HepG2 (cell line): ENCODE data around the gene CNPY4. TPM values are rescaled to one million over a fixed set of nuclear protein-coding genes. Genes with fewer than 3 reads are reported as not detected.

ENCODE experiments used
- ELF1 ChIP-seq: sonication (generic); formaldehyde crosslinking; IDR thresholded peaks from 2 replicates; pipeline ENCODE4 v1.4.0; 2020; ENCODE audit warnings: missing genetic modification reagents
- HOXA3 ChIP-seq: sonication (generic); formaldehyde crosslinking; IDR thresholded peaks from 2 replicates; pipeline ENCODE4 v1.5.0; 2020; ENCODE audit warnings: missing genetic modification reagents
- MED1 ChIP-seq: sonication (generic); formaldehyde crosslinking; IDR thresholded peaks from 2 replicates; pipeline ENCODE4 v1.4.0; 2020; ENCODE audit warnings: missing genetic modification reagents
- MEF2D ChIP-seq: sonication (generic); formaldehyde crosslinking; IDR thresholded peaks from 2 replicates; pipeline ENCODE4 v1.5.1; 2020; ENCODE audit warnings: mild to moderate bottlenecking, missing genetic modification reagents
- PAF1 ChIP-seq: IDR thresholded peaks from 2 replicates; pipeline ENCODE4 v1.6.1; 2016; ENCODE audit warnings: missing genetic modification reagents, missing compliant biosample characterization
- PAWR ChIP-seq: sonication (generic); formaldehyde crosslinking; IDR thresholded peaks from 2 replicates; pipeline ENCODE4 v1.4.0; 2020; ENCODE audit warnings: missing genetic modification reagents, mild to moderate bottlenecking, borderline replicate concordance
- PRPF4 ChIP-seq: fragments of 200-400 bp; formaldehyde crosslinking; IDR thresholded peaks from 2 replicates; pipeline ENCODE4 v1.6.1; 2016; ENCODE audit warnings: low read length, low read depth; ENCODE audit not compliant: poor library complexity, severe bottlenecking
- RAD21 ChIP-seq: fragments of 450-650 bp; formaldehyde crosslinking; IDR thresholded peaks from 2 replicates; pipeline ENCODE4 v1.5.0; 2020; ENCODE audit warnings: mild to moderate bottlenecking
- SMARCE1 ChIP-seq: fragments of 450-650 bp; IDR thresholded peaks from 2 replicates; pipeline ENCODE4 v1.6.1; 2017; ENCODE audit warnings: borderline replicate concordance
- SP4 ChIP-seq: sonication (generic); formaldehyde crosslinking; IDR thresholded peaks from 2 replicates; pipeline ENCODE4 v1.8.1; 2023; ENCODE audit warnings: mild to moderate bottlenecking, missing genetic modification reagents
- TAF1 ChIP-seq: sonication (generic); formaldehyde crosslinking; IDR thresholded peaks from 2 replicates; pipeline ENCODE4 v1.4.0; 2020; ENCODE audit warnings: missing genetic modification reagents
- ZBTB38 ChIP-seq: sonication (generic); formaldehyde crosslinking; IDR thresholded peaks from 2 replicates; pipeline ENCODE4 v1.5.1; 2020; ENCODE audit warnings: mild to moderate bottlenecking, missing genetic modification reagents
- ZIK1 ChIP-seq: sonication (generic); formaldehyde crosslinking; IDR thresholded peaks from 2 replicates; pipeline ENCODE4 v1.5.0; 2020; ENCODE audit warnings: mild to moderate bottlenecking, low read depth, missing genetic modification reagents, borderline replicate concordance
- ZKSCAN5 ChIP-seq: sonication (generic); formaldehyde crosslinking; IDR thresholded peaks from 2 replicates; pipeline ENCODE4 v1.5.1; 2020; ENCODE audit warnings: mild to moderate bottlenecking, missing genetic modification reagents
- ZKSCAN8 ChIP-seq: IDR thresholded peaks from 2 replicates; pipeline ENCODE4 v1.6.1; 2016; ENCODE audit warnings: borderline replicate concordance, missing genetic modification reagents, missing compliant biosample characterization
- ZNF235 ChIP-seq: sonication (generic); formaldehyde crosslinking; IDR thresholded peaks from 2 replicates; pipeline ENCODE4 v1.8.1; 2023; ENCODE audit warnings: mild to moderate bottlenecking, missing genetic modification reagents, borderline replicate concordance
- ZNF331 ChIP-seq: sonication (generic); formaldehyde crosslinking; IDR thresholded peaks from 2 replicates; pipeline ENCODE4 v1.4.0; 2020; ENCODE audit warnings: missing genetic modification reagents
- ZNF335 ChIP-seq: sonication (generic); formaldehyde crosslinking; IDR thresholded peaks from 2 replicates; pipeline ENCODE4 v1.4.0; 2020; ENCODE audit warnings: missing genetic modification reagents
- ZNF431 ChIP-seq: sonication (generic); formaldehyde crosslinking; IDR thresholded peaks from 2 replicates; pipeline ENCODE4 v1.9.0; 2022; ENCODE audit warnings: missing genetic modification reagents, low read depth, mild to moderate bottlenecking, borderline replicate concordance
- ZNF670 ChIP-seq: sonication (generic); formaldehyde crosslinking; IDR thresholded peaks from 2 replicates; pipeline ENCODE4 v1.8.0; 2022; ENCODE audit warnings: mild to moderate bottlenecking, missing genetic modification reagents, borderline replicate concordance
- ZNF740 ChIP-seq: sonication (generic); formaldehyde crosslinking; IDR thresholded peaks from 2 replicates; pipeline ENCODE4 v1.4.0; 2020; ENCODE audit warnings: missing genetic modification reagents
- ZNF776 ChIP-seq: sonication (generic); formaldehyde crosslinking; IDR thresholded peaks from 2 replicates; pipeline ENCODE4 v1.4.0; 2020; ENCODE audit warnings: mild to moderate bottlenecking, missing genetic modification reagents
- ZNF816 ChIP-seq: sonication (generic); formaldehyde crosslinking; IDR thresholded peaks from 2 replicates; pipeline ENCODE4 v1.8.0; 2022; ENCODE audit warnings: missing genetic modification reagents, mild to moderate bottlenecking, borderline replicate concordance
- ZSCAN30 ChIP-seq: sonication (generic); formaldehyde crosslinking; IDR thresholded peaks from 2 replicates; pipeline ENCODE4 v1.5.0; 2020; ENCODE audit warnings: mild to moderate bottlenecking, missing genetic modification reagents
- polyA plus RNA-seq, 8 experiments: library from polyadenylated mRNA; depleted of rRNA in 3 of 8; stranded (reverse) in 7 of 8; unstranded in 1 of 8; fragments of >200 nt; fragmentation: Illumina TruSeq in 4 of 8; extraction: Trizol in 4 of 8; gene quantifications; 2 replicates each; pipeline versions ENCODE4 v1.2.1 to v1.2.3, GENCODE V29; 2011 to 2016; ENCODE audit warnings: low read depth in 4 of 8, missing spikeins in 1 of 8, mixed read lengths in 1 of 8; ENCODE audit not compliant: insufficient read depth in 1 of 8
- total RNA-seq, 5 experiments: library from RNA; depleted of rRNA; stranded (reverse); fragments of >200 nt; fragmentation: Illumina TruSeq; extraction: Trizol; gene quantifications; 2 replicates each; pipeline ENCODE4 v1.2.3, GENCODE V29; 2016; ENCODE audit warnings: low read depth in 1 of 5
- TF ChIP-seq, protein P1 (sequence below): sonication (generic); formaldehyde crosslinking; IDR thresholded peaks from 2 replicates; pipeline ENCODE4 v1.4.0; 2020; ENCODE audit warnings: mild to moderate bottlenecking, missing genetic modification reagents
- TF ChIP-seq, protein P2 (sequence below): fragments of 450-650 bp; IDR thresholded peaks from 2 replicates; pipeline ENCODE4 v1.6.1; 2016
- TF ChIP-seq, protein P3 (sequence below): sonication (generic); formaldehyde crosslinking; IDR thresholded peaks from 2 replicates; pipeline ENCODE4 v1.4.0; 2020; ENCODE audit warnings: missing genetic modification reagents, borderline replicate concordance

Gene CNPY4
- total and polyA plus RNA-seq, 2 of the 13 experiments (the other 11 are each of a cell fraction or from before 2014, with no cell fraction given), result 6.2 to 12.7 TPM

- TF ChIP-seq ZBTB38 (CRISPR knock-in tag), result peak; percentile 12; the same call in 1 of the 2 replicates
- TF ChIP-seq ELF1 (CRISPR knock-in tag), result no peak
- TF ChIP-seq MED1 (CRISPR knock-in tag), result no peak
- TF ChIP-seq ZKSCAN8 (CRISPR knock-in tag), result no peak
- TF ChIP-seq ZIK1 (CRISPR knock-in tag), result peak; percentile 33; the same call in 1 of the 2 replicates
- TF ChIP-seq ZNF670 (CRISPR knock-in tag), result peak; percentile 56; the same call in 1 of the 2 replicates
- TF ChIP-seq, protein P1, sequence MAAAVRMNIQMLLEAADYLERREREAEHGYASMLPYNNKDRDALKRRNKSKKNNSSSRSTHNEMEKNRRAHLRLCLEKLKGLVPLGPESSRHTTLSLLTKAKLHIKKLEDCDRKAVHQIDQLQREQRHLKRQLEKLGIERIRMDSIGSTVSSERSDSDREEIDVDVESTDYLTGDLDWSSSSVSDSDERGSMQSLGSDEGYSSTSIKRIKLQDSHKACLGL (CRISPR knock-in tag), result 0 out of 2 replicates have a peak, but pooled peaks have one; percentile 76
- TF ChIP-seq SMARCE1, result no peak
- TF ChIP-seq ZNF235 (CRISPR knock-in tag), result no peak
- TF ChIP-seq ZNF335 (CRISPR knock-in tag), result no peak
- no peak for TF ChIP-seq ZNF331 (CRISPR knock-in tag)
- no peak for TF ChIP-seq HOXA3 (CRISPR knock-in tag)
- no peak; the same call in 1 of the 2 replicates for TF ChIP-seq ZNF431 (CRISPR knock-in tag)
- peak; percentile 60 for TF ChIP-seq TAF1 (CRISPR knock-in tag)
- peak; percentile 53; the same call in 1 of the 2 replicates for TF ChIP-seq ZNF776 (CRISPR knock-in tag)
- TF ChIP-seq PAF1, result no peak
- peak; percentile 54; the same call in 1 of the 2 replicates for TF ChIP-seq ZNF816 (CRISPR knock-in tag)
- TF ChIP-seq SP4 (CRISPR knock-in tag), result peak; percentile 77
- TF ChIP-seq RAD21 (CRISPR knock-in tag), result no peak
- TF ChIP-seq, protein P2, sequence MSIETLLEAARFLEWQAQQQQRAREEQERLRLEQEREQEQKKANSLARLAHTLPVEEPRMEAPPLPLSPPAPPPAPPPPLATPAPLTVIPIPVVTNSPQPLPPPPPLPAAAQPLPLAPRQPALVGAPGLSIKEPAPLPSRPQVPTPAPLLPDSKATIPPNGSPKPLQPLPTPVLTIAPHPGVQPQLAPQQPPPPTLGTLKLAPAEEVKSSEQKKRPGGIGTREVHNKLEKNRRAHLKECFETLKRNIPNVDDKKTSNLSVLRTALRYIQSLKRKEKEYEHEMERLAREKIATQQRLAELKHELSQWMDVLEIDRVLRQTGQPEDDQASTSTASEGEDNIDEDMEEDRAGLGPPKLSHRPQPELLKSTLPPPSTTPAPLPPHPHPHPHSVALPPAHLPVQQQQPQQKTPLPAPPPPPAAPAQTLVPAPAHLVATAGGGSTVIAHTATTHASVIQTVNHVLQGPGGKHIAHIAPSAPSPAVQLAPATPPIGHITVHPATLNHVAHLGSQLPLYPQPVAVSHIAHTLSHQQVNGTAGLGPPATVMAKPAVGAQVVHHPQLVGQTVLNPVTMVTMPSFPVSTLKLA, result peak; percentile 59; the same call in 1 of the 2 replicates
- no peak for TF ChIP-seq MEF2D
- TF ChIP-seq ZNF740 (CRISPR knock-in tag), result no peak
- no peak for TF ChIP-seq PAWR
- no peak for TF ChIP-seq PRPF4
- TF ChIP-seq ZSCAN30 (CRISPR knock-in tag), result no peak
- TF ChIP-seq, protein P3, sequence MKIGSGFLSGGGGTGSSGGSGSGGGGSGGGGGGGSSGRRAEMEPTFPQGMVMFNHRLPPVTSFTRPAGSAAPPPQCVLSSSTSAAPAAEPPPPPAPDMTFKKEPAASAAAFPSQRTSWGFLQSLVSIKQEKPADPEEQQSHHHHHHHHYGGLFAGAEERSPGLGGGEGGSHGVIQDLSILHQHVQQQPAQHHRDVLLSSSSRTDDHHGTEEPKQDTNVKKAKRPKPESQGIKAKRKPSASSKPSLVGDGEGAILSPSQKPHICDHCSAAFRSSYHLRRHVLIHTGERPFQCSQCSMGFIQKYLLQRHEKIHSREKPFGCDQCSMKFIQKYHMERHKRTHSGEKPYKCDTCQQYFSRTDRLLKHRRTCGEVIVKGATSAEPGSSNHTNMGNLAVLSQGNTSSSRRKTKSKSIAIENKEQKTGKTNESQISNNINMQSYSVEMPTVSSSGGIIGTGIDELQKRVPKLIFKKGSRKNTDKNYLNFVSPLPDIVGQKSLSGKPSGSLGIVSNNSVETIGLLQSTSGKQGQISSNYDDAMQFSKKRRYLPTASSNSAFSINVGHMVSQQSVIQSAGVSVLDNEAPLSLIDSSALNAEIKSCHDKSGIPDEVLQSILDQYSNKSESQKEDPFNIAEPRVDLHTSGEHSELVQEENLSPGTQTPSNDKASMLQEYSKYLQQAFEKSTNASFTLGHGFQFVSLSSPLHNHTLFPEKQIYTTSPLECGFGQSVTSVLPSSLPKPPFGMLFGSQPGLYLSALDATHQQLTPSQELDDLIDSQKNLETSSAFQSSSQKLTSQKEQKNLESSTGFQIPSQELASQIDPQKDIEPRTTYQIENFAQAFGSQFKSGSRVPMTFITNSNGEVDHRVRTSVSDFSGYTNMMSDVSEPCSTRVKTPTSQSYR (CRISPR knock-in tag), result no peak
- no peak for TF ChIP-seq ZKSCAN5 (CRISPR knock-in tag)
Measured at GRCh38 chr7:100101016-100101862, 18.2 kb upstream of the CNPY4 start, which contains the start of the genes AP4M1 and MCM7 (continued).
